ENCODE data around the gene LRAT. TPM values are rescaled to one million over a fixed set of nuclear protein-coding genes. Genes with fewer than 3 reads are reported as not detected.

Gene LRAT
- total RNA-seq, 2 donors from 2014 or later = not detected

GRCh38 chr4:154781983-154782293 lies 38.1 kb downstream of the LRAT start:
- Mint-ChIP-seq H3K36me3 (ENCODE audit: low read depth) (no peaks in the 10 kb centered on the region), H3K4me1 (no peaks in the 10 kb centered on the region), H3K27ac (no peak overlapping the region), H3K27me3 (peaks cover 29% of the 10 kb centered on the region), H3K4me3 (no peak overlapping the region)
- DNase-seq (no peak), ATAC-seq (no peak)
- H3K9me3 ChIP-seq (ENCODE audit: control insufficient read depth, low read length, poor library complexity, severe bottlenecking) = no peaks in the 10 kb centered on the region

Other genes starting within 250 kb of the LRAT start
- 10 to 100 TPM; 42.5 to 49.7 TPM for gene PLRG1, start 193.6 kb upstream of the LRAT start, total RNA-seq
- gene FGB, start 181.0 kb upstream of the LRAT start, total RNA-seq = not detected
- gene FGA, start 153.3 kb upstream of the LRAT start, total RNA-seq = not detected
- gene FGG, start 131.3 kb upstream of the LRAT start, total RNA-seq = not detected
- not detected for gene RBM46, start 37.3 kb downstream of the LRAT start, total RNA-seq

Measured in T-helper 17 cell (primary cell).